Adipose tissue (tissue), 3 donors: Measurements from ENCODE around the gene MEF2D. TPM values are rescaled to one million over a fixed set of nuclear protein-coding genes. Genes with fewer than 3 reads are reported as not detected.

Source experiments
- H3K27ac ChIP-seq: one replicate; pipeline ENCODE4 v1.5.1; 2013; ENCODE audit warnings: low read depth, low read length
- WGBS, 3 donors: extraction: QIAGEN DNeasy Blood & Tissue Kit; methylation state at CpG; one replicate each; pipeline ENCODE4 v1.1.7; 2013; 5-methylcytosine and 5-hydroxymethylcytosine counted together
- polyA plus RNA-seq, 3 donors: library from polyadenylated mRNA; stranded (reverse); fragments of 200-250 nt; gene quantifications; one replicate each; pipeline ENCODE4 v1.2.3, GENCODE V29; 2013
- donor health status: healthy with polysubstance abuse.
- donor health status: Bipolar disorder and iron deficiency.
- donor health status: healthy.

The MEF2D gene
- polyA plus RNA-seq, 3 donors: 13.4 to 28.7 (median 17.4) TPM

- whole genome bisulfite sequencing, 3 donors: 91 to 94% (median 92%) methylated on average over 7 of the region's 7 CpGs
- H3K27ac ChIP-seq: no peak overlapping the region
Measured at GRCh38 chr1:156425943-156426342, 74.6 kb downstream of the MEF2D start.

GRCh38 chr1:156424806-156425432 lies 75.7 kb downstream of the MEF2D start:
- no peak overlapping the region for H3K27ac ChIP-seq
- WGBS, 3 donors: 73 to 82% (median 78%) methylated on average over 10 of the region's 10 CpGs

GRCh38 chr1:156423422-156424352 lies 76.9 kb downstream of the MEF2D start:
- no peak overlapping the region for H3K27ac ChIP-seq
- 46 to 59% (median 51%) methylated on average over 7 of the region's 7 CpGs for WGBS, 3 donors

- 17 to 33% (median 30%) methylated on average over 15 of the region's 15 CpGs for WGBS, 3 donors
- H3K27ac ChIP-seq: no peak overlapping the region
Measured at GRCh38 chr1:156422602-156423091, 77.9 kb downstream of the MEF2D start.

DNA sequence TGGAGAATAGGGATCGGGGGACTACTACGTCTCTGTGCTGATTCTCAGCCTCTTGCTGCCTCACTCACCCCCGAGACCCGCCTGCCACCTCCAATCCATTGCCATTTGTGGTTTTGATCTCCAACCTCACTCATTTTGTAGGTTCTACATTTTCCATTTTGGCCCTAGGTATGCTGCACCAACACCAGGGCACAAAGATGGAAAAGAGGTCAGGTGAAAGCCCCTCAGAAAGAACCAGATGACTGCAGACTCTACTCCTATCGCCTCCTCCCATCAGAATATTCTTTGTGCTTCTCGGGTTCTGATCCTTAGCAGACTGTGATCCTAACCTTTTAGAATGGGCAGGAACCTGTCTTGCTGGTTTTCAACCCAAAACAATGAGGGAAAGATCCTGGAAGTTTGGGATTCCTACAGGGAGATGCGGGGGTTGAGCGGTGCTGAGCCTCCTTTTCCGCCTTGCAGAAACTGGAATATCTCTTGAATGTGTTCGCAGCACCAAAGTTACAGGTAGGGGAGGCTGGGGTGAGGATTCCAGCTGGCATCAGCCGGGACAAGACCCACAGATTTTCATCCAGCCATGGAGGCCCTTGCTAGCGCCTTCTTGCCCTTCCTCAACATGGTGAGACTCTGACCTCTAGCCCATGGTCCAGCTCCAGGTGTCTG lies 78.5 kb downstream of the MEF2D start:
- 19 to 22% (median 22%) methylated on average over 12 of the region's 12 CpGs for WGBS, 3 donors

GRCh38 chr1:156421062-156421938 lies 79.3 kb downstream of the MEF2D start:
- H3K27ac ChIP-seq: no peak overlapping the region
- WGBS, 3 donors: 2% methylated on average over 66 to 69 of the region's 69 CpGs

More for the DNA sequence above, 78.5 kb downstream of the MEF2D start:
- no peak overlapping the region for H3K27ac ChIP-seq

GRCh38 chr1:156420205-156421061 lies 80.1 kb downstream of the MEF2D start:
- WGBS, 3 donors: 6 to 8% (median 6%) methylated on average over 68 to 69 of the region's 69 CpGs
- H3K27ac ChIP-seq: no peak overlapping the region

DNA sequence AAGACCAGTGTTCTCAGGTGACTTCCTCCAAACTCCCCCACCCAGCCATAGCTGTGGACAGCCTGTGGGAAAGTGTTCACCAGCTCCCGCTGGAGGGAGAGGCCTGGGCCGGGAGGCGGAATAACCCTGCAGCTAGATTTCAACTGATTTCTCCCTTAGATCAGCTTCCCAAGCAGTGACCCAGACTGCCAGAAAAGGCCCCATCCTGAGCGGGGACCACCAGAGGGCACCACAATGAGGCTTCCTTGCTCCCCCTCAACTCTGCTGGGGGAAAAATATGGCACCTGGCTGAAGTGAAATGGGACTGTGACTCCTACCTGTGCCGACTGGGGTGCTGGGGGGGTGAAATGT lies 80.7 kb downstream of the MEF2D start:
- no peak overlapping the region for H3K27ac ChIP-seq
- 28 to 48% (median 31%) methylated on average over 5 of the region's 5 CpGs for WGBS, 3 donors

DNA sequence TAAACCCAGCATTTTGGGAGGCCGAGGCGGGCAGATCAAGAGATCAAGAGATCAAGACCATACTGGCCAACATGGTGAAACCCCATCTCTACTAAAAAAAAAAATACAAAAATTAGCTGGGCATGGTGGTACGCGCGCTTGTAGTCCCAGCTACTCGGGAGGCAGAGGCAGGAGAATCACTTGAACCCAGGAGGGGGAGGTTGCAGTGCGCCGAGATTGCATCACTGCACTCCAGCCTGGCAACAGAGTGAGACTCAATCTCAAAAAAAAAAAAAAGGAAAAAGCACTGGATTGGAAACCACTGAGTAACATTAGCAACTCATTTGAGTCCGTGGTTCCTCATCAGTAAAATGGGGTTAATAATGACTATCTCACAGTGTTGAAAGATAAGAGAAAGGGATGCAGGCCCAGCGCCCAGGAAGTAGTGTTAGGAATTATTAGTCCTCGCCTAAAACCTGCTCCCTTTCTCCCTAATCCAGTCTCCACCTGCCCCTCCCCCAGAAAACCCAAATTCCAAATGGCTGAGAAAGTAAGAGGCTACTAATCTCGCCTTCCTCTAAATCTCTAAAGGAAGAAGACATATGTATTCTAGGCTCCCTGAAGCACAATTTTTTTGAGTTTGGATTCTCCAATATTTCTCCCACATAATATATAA lies 82.0 kb downstream of the MEF2D start:
- no peak overlapping the region for H3K27ac ChIP-seq
- 86 to 87% (median 86%) methylated on average over 12 of the region's 12 CpGs for WGBS, 3 donors

DNA sequence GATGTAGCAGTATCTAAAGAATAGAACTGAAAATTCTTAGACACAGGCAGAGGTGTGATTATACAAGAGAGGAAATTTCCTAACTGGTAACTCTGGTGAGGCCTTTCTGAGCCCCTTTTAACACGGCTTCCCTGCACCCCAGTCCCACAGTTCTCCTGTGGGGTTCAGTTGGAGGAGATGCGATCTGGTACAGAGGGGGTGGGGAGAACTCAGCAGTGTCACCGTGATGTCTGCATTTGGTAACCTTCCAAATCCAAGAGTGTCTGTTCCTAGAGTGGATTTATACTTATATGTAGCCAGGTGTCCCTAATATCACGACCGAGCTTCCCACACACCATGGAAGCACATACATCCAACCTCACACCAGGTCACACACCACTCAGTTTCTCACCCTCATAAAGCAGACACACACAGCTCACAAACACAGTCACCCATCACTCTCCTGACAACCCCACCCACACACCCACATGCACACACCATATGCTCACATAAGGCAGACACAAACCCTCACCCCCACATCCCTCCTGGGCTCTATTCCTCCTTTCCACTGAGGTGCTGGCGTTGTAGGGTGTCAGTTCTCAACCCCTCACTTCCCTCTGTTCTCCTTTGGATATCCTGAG lies 83.1 kb downstream of the MEF2D start:
- H3K27ac ChIP-seq: no peak overlapping the region
- WGBS, 3 donors: 67 to 76% (median 76%) methylated on average over 6 of the region's 6 CpGs

DNA sequence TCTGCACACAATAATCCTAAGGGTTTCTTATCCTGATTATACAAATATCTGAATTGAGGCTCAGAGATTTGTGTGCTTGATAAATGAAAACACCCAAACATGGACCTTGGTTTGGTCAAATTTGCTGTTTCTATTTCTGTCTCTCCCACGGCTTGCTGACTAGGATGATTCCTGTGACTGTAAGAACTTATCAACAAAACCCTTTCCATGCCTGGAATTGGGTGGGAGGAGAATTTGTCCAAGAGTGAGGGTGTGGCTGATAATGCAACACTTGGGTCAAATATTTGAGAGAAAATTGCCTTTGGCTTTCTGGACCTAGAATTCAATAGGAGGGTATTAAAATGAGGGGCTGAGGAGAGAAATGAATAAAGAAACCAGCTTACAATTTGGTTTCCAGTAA lies 83.6 kb downstream of the MEF2D start:
- no peak overlapping the region for H3K27ac ChIP-seq
- 34 to 48% (median 39%) methylated on average over 1 of the region's 1 CpG for WGBS, 3 donors

- no peak overlapping the region for H3K27ac ChIP-seq
- WGBS, 3 donors: 14 to 18% (median 18%) methylated on average over 8 of the region's 8 CpGs
Measured at GRCh38 chr1:156414461-156415064, 86.0 kb downstream of the MEF2D start.
